Measurements from ENCODE around the gene SPACA7.

Gene SPACA7

DNA sequence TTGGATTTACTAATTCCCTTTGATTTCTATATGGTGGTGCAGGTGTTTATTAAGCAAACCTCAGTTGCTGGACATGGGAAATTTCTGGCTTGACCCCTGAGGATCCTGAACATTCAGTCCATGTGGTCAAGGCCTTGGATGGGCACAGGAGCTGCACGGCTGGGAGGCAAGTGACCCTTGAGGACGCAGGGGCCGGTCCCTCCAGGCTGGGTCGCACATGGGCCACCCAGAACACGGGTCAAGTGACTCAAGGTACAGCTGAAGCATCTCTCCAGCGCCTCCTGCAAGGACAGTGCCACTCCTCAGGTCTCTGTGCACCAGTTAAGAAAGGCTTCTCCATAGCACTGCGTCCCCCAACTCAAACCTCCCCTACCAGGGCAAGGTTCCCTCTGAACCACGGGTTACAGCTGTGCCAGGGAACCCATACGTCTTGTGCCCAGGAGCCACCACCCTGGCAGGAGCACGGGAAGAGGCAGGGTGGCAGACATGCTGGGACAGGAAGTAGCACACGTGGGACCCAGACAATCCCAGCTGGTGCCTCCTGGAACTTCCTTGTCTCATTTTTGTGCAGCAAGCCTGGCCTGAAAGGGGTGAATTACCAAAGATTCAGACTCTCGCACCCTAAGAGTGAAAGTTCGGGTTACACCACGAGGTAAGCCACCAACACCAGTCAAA, 93.1 kb downstream of the SPACA7 start:
- no peak for DNase-seq

DNA sequence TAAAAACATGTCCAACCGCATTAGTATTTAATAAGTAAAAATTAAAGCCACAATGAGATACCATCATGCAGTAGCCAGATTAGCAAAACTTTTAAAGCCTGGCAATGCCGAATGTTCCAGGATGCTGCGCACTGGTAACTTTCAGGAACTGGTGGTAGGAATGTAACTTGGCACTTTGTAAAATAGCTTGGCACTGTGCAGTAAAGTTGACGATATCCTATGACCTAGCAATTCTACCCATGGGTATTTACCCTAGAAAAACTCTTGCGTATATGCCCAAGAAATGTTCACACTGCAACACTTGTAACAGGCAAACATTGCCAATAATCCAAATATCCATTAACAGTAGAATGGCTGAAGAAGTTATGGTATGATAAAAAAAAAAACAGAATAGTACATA, 97.7 kb downstream of the SPACA7 start:
- no peak for DNase-seq

DNA sequence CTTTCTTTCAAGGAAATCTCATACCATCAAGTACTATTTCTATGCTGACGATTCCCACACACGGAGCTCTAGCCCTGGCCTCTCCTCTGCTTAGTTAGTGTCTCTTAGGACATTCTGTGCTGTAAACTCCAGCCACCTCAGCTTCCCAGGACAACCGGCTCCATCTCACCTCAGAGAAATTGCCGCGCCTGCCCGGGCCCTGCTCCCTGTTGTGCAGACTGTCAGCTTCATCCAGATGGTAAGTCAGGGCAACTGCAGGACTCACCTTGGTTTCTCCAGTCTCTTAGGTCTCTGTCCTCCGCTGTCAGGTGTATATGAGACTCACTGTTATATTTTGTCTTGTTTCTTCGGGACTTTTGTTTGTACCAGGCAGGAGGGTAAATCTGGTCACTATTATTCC, 98.7 kb downstream of the SPACA7 start:
- DNase-seq: no peak

DNA sequence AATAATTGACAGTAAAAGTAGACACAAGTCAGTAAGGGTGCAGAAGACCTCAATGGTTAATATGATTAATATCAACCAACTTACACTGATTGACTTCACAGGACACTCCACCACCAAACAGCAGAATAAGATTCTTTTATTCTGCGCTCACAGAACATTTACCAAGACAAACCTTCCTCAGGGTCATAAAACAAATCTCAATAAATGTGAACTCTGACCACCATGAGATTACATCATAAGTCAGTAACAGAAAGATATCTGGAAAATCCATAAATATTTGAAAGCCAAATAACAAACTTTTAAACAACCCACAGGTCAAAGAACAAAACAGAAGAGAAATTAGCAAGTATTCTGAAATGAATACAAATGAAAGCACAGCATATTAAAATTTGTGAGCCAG, 99.7 kb downstream of the SPACA7 start:
- no peak for DNase-seq

DNA sequence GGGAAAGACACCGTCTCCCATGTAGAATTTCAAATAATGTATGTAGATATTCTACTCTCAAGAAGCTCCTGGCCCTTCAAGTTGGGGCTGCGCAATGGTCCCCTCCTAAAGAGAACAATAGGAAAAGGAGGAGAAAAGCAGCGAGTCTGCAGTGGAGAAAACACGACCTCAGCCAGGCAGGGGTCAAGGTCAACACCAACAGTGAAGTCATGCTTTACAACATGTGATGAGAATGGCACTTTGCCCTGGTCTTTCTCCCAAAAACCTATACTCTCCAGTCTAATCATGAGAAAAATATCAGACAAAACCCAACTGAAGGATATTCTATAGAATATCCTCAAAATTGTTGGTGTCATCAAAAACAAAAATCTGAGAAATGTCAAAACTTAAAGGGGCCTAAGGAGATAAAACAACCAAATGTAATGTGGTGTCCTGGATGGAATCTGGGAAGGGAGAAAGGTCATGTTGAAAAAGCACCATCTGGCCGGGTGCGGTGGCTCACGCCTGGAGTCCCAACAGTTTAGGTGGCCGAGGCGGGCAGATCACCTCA, 101.0 kb downstream of the SPACA7 start:
- no peak for DNase-seq

DNA sequence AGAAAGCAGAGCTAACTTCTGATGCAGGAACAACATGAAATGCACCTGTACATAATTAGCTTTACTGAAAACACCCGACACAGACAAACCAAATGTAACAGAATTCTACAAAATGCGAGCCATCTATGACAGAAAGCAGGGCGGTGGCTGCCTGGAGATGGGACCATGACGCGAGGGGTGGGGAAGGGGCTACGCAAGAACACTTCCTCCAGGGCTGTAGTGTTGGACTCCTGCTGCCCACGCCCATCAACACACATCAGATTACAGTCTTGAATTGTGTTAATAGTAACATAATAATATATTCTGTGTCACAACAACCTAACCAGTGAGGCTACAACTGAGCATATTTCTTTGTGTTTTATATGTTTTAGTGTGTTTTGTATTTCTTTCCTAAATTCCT, 103.2 kb downstream of the SPACA7 start:
- DNase-seq: no peak

DNA sequence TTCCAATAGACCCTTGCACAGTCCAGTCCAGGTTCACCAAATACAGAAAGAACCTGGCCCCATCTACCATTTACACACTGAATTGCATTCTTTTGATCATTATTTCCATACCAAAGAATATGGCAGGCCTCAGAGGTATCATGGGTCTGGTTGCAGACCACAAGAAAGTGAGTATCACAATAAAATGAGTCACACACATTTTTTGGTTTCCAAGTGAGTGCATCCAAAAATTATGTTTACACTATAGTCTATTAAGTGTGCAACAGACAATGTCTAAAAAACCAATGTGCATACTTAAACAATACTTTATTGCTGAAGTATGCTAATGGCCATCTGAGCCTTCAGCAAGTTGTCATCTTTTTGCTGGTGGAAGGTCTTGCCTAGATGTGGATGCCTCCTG, 105.3 kb downstream of the SPACA7 start:
- DNase-seq: no peak

- DNase-seq: no peak
Observed at GRCh38 chr13:112483299-112483698, 107.1 kb downstream of the SPACA7 start.

Measured in hematopoietic multipotent progenitor cell treated with erythropoietin and hydrocortisone succinate and interleukin-3 and kit ligand, for 4 days (in vitro differentiated cells).